ENCODE results near the gene TTLL11.

The TTLL11 gene

DNA sequence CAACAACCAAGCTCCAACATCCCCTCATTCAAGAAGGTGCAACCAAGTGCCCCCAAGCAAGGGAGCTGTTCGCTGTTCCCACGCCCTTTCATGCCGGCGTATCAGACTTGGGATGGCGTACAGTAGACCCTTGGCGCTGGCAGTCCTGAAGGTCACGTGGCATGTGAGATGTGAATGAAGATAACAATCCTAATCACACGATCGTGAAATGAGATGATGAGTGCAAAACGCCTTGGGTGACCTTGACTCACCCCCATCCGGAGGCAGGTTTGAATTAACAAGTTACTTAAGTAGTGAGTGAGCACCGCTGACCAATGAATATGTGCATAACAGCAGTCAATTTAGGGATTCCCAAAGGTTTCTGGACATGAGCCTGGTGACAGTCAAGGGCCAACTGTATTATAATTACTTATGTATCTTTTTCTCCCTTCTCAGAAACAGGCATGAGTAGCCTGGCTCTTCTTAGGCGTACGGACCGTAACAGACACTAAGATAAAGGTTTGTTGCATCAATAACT, 150.2 kb downstream of the TTLL11 start (continued):
- TF ChIP-seq, protein P1, sequence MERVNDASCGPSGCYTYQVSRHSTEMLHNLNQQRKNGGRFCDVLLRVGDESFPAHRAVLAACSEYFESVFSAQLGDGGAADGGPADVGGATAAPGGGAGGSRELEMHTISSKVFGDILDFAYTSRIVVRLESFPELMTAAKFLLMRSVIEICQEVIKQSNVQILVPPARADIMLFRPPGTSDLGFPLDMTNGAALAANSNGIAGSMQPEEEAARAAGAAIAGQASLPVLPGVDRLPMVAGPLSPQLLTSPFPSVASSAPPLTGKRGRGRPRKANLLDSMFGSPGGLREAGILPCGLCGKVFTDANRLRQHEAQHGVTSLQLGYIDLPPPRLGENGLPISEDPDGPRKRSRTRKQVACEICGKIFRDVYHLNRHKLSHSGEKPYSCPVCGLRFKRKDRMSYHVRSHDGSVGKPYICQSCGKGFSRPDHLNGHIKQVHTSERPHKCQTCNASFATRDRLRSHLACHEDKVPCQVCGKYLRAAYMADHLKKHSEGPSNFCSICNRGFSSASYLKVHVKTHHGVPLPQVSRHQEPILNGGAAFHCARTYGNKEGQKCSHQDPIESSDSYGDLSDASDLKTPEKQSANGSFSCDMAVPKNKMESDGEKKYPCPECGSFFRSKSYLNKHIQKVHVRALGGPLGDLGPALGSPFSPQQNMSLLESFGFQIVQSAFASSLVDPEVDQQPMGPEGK (CRISPR knock-in tag; IDR thresholded peaks at IDR 0.05; ENCODE audit: borderline replicate concordance), result no peak
- no peak for TF ChIP-seq ZNF8 (CRISPR knock-in tag; IDR thresholded peaks at IDR 0.05)

DNA sequence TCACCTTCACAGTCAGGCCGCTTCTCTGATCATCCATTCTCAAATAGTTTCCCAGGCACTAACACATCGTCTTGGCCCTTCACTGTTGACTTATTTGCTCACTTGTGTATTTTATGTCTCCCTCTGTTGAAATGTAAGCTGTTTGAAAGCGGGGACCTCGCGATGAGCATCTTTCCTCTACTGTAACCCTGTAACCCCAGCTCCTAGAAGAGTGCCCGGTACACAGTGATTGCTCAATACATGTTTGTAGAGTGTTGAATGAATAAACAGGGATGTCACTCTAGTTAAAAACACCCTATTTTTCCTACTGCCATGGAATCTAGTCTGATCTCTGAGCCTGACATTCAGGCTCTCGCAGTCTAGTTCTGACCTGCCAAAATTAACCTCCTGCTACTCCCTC, 150.8 kb downstream of the TTLL11 start:
- ATAC-seq, result no peak
- TF ChIP-seq, protein P2, sequence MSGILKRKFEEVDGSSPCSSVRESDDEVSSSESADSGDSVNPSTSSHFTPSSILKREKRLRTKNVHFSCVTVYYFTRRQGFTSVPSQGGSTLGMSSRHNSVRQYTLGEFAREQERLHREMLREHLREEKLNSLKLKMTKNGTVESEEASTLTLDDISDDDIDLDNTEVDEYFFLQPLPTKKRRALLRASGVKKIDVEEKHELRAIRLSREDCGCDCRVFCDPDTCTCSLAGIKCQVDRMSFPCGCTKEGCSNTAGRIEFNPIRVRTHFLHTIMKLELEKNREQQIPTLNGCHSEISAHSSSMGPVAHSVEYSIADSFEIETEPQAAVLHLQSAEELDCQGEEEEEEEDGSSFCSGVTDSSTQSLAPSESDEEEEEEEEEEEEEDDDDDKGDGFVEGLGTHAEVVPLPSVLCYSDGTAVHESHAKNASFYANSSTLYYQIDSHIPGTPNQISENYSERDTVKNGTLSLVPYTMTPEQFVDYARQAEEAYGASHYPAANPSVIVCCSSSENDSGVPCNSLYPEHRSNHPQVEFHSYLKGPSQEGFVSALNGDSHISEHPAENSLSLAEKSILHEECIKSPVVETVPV (CRISPR knock-in tag; IDR thresholded peaks at IDR 0.05), result no peak
- TF ChIP-seq TCF4 (CRISPR knock-in tag; IDR thresholded peaks at IDR 0.05; ENCODE audit: borderline replicate concordance) (no peak), ZNF565 (CRISPR knock-in tag; conservative IDR thresholded peaks at IDR 0.05; ENCODE audit: low read depth) (no peak), OSR1 (CRISPR knock-in tag; IDR thresholded peaks at IDR 0.05) (no peak), ZNF8 (CRISPR knock-in tag; IDR thresholded peaks at IDR 0.05) (no peak), PPARA (CRISPR knock-in tag; IDR thresholded peaks at IDR 0.05; ENCODE audit: borderline replicate concordance) (no peak), CSDC2 (CRISPR knock-in tag; IDR thresholded peaks at IDR 0.05) (no peak), RARB (CRISPR knock-in tag; IDR thresholded peaks at IDR 0.05) (no peak), GLIS3 (CRISPR knock-in tag; IDR thresholded peaks at IDR 0.05) (no peak), ZFP3 (CRISPR knock-in tag; IDR thresholded peaks at IDR 0.05) (no peak), ESRRG (CRISPR knock-in tag; IDR thresholded peaks at IDR 0.05) (no peak)
- TF ChIP-seq, protein P3, sequence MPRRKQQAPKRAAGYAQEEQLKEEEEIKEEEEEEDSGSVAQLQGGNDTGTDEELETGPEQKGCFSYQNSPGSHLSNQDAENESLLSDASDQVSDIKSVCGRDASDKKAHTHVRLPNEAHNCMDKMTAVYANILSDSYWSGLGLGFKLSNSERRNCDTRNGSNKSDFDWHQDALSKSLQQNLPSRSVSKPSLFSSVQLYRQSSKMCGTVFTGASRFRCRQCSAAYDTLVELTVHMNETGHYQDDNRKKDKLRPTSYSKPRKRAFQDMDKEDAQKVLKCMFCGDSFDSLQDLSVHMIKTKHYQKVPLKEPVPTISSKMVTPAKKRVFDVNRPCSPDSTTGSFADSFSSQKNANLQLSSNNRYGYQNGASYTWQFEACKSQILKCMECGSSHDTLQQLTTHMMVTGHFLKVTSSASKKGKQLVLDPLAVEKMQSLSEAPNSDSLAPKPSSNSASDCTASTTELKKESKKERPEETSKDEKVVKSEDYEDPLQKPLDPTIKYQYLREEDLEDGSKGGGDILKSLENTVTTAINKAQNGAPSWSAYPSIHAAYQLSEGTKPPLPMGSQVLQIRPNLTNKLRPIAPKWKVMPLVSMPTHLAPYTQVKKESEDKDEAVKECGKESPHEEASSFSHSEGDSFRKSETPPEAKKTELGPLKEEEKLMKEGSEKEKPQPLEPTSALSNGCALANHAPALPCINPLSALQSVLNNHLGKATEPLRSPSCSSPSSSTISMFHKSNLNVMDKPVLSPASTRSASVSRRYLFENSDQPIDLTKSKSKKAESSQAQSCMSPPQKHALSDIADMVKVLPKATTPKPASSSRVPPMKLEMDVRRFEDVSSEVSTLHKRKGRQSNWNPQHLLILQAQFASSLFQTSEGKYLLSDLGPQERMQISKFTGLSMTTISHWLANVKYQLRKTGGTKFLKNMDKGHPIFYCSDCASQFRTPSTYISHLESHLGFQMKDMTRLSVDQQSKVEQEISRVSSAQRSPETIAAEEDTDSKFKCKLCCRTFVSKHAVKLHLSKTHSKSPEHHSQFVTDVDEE (CRISPR knock-in tag; IDR thresholded peaks at IDR 0.05), result no peak
- TF ChIP-seq, protein P4, sequence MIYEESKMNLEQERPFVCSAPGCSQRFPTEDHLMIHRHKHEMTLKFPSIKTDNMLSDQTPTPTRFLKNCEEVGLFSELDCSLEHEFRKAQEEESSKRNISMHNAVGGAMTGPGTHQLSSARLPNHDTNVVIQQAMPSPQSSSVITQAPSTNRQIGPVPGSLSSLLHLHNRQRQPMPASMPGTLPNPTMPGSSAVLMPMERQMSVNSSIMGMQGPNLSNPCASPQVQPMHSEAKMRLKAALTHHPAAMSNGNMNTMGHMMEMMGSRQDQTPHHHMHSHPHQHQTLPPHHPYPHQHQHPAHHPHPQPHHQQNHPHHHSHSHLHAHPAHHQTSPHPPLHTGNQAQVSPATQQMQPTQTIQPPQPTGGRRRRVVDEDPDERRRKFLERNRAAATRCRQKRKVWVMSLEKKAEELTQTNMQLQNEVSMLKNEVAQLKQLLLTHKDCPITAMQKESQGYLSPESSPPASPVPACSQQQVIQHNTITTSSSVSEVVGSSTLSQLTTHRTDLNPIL (CRISPR knock-in tag; IDR thresholded peaks at IDR 0.05; ENCODE audit: low read depth), result no peak
- TF ChIP-seq, protein P1 (CRISPR knock-in tag; IDR thresholded peaks at IDR 0.05; ENCODE audit: borderline replicate concordance), result no peak

DNA sequence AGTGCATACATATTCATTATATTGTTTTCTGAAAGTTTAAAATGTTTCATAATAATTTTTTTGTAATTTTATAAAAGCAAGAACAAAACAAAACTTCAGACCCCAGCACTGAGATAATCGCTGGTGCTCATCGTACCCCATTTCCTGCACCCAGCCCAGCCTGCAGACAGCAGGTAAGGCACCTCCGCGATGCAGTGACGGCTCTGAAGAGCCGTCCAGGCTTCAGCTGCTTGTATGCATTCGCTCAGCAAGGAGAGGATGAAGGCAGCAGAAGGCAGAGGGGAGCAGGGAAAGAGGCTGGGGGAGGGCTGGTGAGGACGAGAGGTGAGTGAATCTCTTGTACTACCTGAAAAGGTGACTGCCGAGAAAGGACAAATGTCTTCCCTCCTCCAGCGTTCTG, 153.5 kb downstream of the TTLL11 start:
- ATAC-seq, result no peak
- TF ChIP-seq ZNF70 (CRISPR knock-in tag; IDR thresholded peaks at IDR 0.05), result no peak
- TF ChIP-seq, protein P1 (CRISPR knock-in tag; IDR thresholded peaks at IDR 0.05; ENCODE audit: borderline replicate concordance), result no peak
- no peak for TF ChIP-seq ISL1 (CRISPR knock-in tag; IDR thresholded peaks at IDR 0.05)

DNA sequence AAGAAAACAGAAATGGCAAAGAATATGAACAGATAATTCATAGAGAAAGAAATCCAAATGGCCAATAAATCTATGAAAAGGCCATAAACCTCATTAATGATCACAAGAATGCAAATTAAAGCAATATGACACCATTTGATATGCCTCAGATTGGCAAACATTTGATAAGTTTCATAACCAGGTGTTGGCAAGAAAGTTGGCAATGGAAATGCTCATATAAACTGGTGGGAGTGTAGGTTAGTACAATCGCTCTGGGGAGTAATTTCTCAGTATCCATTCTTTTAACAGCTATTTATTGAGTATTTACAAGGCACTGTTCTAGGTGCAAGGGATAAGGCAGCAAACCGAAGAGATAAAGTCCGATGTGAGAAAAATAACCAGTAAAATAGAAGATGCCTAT, 154.5 kb downstream of the TTLL11 start:
- ATAC-seq, result no peak

More for the DNA sequence above, 154.5 kb downstream of the TTLL11 start:
- no peak for TF ChIP-seq GLIS3 (CRISPR knock-in tag; IDR thresholded peaks at IDR 0.05)
- TF ChIP-seq TCF4 (CRISPR knock-in tag; IDR thresholded peaks at IDR 0.05; ENCODE audit: borderline replicate concordance), result no peak
- TF ChIP-seq PPARA (CRISPR knock-in tag; IDR thresholded peaks at IDR 0.05; ENCODE audit: borderline replicate concordance), result no peak
- no peak for TF ChIP-seq ESRRG (CRISPR knock-in tag; IDR thresholded peaks at IDR 0.05)
- TF ChIP-seq ZC3H10 (CRISPR knock-in tag; IDR thresholded peaks at IDR 0.05), result no peak
- no peak for TF ChIP-seq CSDC2 (CRISPR knock-in tag; IDR thresholded peaks at IDR 0.05)
- no peak for TF ChIP-seq ZFP3 (CRISPR knock-in tag; IDR thresholded peaks at IDR 0.05)
- TF ChIP-seq, protein P2 (CRISPR knock-in tag; IDR thresholded peaks at IDR 0.05), result no peak
- TF ChIP-seq OSR1 (CRISPR knock-in tag; IDR thresholded peaks at IDR 0.05), result no peak
- no peak for TF ChIP-seq RARB (CRISPR knock-in tag; IDR thresholded peaks at IDR 0.05)
- TF ChIP-seq ZNF565 (CRISPR knock-in tag; conservative IDR thresholded peaks at IDR 0.05; ENCODE audit: low read depth), result no peak
- TF ChIP-seq, protein P5, sequence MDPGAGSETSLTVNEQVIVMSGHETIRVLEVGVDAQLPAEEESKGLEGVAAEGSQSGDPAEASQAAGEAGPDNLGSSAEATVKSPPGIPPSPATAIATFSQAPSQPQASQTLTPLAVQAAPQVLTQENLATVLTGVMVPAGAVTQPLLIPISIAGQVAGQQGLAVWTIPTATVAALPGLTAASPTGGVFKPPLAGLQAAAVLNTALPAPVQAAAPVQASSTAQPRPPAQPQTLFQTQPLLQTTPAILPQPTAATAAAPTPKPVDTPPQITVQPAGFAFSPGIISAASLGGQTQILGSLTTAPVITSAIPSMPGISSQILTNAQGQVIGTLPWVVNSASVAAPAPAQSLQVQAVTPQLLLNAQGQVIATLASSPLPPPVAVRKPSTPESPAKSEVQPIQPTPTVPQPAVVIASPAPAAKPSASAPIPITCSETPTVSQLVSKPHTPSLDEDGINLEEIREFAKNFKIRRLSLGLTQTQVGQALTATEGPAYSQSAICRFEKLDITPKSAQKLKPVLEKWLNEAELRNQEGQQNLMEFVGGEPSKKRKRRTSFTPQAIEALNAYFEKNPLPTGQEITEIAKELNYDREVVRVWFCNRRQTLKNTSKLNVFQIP (CRISPR knock-in tag; IDR thresholded peaks at IDR 0.05; ENCODE audit: borderline replicate concordance, low read depth), result no peak
- no peak for TF ChIP-seq ZFP30 (CRISPR knock-in tag; IDR thresholded peaks at IDR 0.05)

Measured in SK-N-SH treated with all-trans-retinoic acid at 6 μM for 48 hours (cell line).